Hippocampal formation (tissue), 2 donors: ENCODE results near the gene NOTCH2.

Source experiments
- DNase-seq, 2 donors: peaks; one replicate each; lab custom pipeline; 2025; lab: John Stamatoyannopoulos, UW

Gene NOTCH2

DNA sequence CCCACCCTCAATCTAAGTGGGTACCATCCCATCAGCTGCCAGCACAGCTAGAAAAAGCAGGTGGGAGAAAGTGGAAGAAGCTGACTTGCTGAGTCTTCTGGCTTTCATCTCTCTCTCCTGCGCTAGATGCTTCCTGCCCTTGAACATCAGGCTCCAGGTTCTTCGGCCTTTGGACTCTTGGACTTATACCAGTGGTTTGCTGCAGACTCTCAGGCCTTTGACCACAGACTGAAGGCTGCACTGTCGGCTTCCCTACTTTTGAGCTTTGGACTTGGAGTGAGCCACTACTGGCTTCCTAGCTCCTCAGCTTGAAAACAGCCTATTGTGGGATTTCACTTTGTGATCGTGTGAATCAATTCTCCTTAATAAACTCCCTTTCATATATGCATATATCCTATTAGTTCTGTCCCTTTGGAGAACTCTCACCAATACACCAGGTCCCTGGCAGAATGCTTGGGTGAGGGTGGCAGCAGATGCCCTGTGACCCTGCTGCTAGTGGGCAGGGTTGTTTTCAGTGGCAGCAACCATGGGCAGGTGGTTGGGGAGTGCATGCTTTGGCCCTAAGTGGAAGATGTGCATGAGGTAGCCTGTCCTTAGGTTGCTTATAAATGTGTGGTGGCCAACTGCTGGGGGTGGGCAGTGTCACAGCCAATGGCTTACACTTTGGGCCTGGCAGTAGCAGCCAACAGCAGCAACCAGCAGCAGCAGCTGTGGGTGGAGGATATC, 162.4 kb downstream of the NOTCH2 start:
- DNase-seq, result no peak

DNA sequence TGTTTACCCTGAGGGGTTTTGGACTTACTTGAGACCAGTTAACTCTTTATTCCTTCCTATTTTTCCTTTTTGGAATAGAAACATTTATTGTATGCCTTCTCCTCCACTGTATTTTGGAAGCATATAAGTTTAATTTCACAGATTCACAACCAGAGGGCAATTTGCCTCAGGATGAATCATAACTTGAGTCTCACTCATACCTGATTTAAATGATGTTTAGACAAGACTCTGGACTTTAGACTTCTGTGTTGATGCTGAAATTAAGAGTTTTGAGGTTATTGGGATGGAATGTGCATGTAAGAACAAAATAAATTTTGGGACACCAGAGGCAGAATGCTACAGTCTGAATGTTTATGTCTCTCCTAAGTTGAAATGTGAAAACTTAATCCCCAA, 166.0 kb downstream of the NOTCH2 start:
- no peak for DNase-seq

DNA sequence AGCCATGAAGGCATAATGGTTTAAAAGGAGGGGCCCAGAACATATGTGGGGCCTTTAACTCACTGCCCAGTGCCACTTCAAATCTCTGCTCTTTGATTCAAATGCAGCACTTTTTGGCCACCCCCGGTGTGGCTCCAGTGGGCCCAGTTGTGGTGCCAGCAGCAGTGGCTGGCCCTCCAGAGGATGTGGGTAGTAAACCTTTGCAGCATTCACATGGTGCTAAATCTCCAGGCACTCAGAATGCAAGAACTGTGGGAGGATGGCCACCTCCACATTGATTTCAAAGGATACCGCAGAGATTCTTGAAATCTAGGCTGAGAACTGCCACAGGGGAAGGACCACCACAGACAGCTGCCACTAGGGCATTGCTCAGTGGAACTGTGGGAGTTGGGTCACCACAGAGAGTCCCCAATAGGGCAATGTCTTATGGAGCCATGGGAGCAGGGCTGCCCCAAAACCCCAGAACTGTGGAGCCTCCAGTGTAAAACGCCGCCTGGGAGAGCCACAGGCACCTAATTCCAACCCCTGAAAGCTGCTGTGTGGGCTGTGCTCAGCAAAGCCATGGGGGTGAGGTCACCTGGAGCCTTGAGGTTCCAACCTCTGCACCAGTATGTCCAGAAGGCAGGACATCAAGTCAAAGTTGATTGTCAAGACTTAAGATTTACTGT, 166.6 kb downstream of the NOTCH2 start:
- DNase-seq, result no peak

DNA sequence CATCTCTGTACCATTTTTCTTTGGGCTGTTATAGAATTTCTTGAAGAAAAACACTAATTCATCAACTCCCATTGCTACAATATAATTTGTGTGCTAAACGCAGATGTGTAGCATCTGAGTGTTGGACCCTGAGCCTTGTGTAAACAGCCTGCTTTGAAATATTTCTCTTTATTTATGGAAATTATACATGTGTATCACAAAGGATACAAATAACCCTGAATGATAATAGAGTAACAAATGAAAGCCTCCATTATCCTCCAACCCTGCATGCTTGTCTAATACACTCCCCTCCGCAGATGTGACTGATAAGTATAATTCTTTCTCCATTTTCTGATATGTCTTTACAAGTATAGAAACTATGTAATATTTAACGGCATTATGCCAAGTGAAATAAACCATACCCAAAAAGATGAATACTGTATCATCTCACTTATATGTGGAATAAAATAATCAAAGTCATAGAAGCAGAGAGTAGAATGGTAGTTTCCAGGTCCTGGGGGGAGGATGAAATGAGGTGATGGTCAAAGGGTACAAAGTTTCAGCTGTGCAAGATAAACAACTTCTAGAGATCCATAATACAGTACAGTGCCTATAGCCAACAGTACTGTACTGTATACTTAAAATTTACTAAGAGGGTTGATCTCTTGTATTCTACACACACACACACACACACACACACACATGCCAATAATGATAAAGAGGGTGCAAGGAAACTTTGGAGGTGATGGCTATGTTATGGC, 170.3 kb downstream of the NOTCH2 start:
- no peak for DNase-seq

DNA sequence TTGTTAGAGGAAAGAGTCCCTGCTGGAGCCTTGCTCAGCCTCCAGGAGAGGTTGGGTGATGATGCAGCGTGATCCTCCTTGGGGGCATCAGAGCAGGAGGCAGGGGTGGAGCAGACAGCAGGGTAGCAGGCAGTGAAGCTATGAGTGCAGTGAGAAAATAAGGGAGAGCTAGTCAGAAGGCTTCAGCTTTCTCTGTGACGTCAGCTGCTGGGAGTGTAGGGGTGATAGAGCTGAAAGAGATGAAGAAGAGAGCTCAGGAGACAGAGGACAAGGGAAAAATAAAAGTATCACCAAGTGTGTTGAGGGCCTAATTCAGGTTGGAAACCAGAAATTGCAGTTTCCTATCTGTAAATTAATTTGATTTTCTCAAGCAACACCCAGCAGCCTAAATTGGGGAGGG, 170.9 kb downstream of the NOTCH2 start:
- no peak for DNase-seq

DNA sequence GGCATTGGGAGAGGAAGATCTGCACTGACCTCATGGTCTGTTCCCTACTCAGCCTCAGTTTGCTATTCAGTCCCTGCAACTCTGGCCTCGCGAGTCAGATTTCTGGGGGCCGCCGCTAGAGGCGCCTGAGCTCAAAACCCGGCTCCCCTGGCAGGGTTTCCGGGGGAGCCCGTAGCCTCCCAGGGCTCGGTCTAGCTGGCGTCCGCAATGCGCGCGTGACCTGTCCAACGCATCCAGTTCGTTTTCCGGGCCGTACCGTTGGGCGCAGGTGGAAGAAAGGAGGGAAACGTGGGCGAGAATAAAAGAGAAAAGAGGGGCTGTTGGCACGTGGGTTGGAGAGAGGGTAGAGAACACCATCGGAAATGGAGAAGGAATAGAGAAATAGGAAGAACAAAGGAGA, 173.2 kb downstream of the NOTCH2 start, which contains the start of gene ADAM30:
Gene ADAM30 (minus strand): TSS at position 213 of the 400 bp plus-strand sequence. CDS start 179 bp downstream, at position 34.
- DNase-seq, result no peak

DNA sequence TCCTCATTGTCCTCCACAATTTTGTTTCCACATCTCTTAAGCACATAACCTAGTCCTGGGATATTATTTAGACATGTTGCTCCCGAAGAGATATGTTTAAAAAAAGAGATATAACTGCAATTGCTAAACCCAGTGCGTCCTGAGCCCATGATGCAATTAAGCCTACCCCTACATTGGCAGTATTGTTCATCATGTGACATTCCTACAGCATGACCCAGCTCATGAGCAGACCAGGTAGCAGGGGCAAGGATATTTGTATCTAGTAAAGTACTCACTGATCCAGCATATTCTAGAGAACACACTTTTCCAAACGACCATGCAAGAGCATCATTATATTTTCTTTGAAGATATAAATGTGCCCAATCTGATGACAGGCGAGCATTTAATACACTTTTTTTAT, 174.4 kb downstream of the NOTCH2 start:
- no peak for DNase-seq

DNA sequence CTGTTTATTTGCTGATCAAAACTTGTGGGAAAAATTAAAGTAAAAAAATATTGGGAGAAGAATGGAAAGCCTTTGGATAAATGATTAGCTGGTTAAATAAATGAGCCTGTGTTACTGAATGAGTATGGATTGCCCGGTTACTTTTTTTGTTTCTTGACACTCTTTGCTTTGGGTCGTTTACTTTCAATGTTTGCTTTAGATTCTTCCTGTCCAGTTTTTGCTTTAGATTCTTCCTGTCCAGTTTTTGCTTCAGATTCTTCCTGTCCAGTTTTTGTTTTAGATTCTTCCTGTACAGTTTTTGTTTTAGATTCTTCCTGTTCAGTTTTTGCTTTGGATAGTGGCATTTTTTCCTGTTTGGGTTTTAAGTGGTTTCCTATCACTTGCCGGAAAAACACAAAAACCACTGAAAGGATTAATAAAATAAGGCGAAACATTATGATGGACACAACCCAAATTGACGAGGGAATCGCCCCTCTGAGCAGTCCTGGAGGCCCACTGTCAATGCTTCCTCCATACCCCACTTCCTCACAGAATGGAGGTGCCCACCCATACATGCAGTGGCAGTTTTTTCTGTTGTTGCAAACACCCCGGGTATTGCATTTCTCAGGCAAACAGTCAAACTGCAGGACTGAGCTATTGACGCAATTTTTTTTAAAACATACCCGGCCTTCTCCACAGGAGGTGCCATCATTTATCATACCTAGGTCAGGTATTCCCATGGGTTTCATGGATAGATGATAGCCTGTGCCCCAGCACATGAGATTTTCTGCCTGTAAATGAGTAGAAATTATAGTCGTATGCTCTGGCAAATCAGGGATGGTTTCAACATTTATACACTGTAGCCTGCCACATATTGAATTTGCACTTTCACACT, 175.4 kb downstream of the NOTCH2 start:
- no peak for DNase-seq

DNA sequence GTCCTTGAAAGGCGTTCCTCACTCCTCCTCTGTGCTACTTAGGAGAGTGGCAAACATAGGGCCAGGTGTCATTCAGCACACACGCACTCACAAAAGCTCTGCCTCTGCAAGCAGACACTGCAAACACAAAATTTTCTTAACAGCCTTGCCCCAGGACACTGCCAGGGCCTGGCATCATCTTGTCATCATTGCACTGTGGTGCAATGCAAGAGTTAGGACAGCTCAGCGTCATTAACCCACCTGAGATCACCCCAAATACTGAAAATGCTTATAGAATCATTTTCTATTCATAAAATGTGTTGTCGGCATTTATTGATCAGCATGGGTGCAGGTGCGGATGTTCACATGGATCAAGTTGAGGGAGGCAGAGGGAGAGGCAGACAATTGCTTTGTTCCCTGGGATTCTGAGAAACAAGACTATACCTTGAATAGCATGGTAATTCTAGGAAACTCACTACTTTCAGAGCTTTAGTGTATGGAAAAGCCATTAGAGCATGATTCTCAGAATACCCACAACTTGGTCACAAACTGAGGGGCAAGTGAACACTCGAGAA, 176.1 kb downstream of the NOTCH2 start:
- DNase-seq, result no peak

DNA sequence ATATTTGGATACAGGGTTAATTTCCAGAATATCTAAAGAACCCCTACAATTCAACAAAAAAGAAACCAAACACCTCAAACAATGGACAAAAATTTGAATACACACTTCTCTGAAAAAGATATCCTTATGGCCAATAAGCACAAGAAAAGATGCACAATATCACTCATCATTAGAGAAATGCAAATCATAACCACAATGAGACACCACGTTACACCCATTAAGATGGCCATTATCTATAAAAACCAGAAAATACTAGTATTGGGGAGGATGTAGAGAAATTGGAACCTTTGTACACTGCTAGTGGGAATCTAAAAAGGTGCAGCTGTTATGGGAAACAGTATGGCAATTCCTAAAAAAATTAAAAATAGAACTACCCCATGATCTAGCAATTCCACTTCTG, 178.1 kb downstream of the NOTCH2 start:
- DNase-seq, result no peak

DNA sequence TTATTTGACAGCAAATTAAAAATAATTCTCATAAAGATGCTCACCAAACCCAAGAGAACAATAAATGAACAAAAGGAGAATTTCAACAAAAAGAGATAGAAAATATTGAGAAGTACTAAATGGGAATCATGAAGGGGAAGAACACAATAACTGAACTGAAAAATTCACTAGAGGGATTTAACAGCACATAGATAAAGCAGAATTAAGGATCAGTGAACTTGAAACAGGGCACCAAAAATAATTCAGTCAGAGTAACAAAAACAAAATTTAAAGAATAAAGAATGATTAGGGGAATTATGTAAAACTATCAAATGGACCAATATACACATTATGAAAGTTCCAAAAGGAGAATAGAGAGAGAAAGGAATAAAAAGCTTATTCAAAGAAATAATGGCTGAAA, 181.0 kb downstream of the NOTCH2 start:
- no peak for DNase-seq

DNA sequence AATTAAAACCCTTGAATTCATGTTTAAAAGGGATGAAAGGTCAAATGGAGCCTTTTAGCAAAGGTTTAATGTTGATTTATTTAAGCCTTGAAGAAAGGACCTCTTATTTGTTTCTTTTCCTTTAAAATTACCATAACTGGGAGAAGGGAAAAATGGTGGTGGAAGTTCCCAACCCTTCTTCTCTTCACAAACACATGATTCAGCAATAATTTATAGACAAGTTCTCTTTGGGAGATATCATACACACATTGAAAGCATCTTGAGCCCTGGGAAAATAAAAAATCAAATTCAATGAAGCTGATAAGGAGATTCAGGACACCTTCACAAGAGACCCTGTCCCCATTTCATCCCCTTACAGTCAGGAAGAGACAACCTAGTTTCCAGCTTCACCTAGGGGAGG, 182.0 kb downstream of the NOTCH2 start:
- no peak for DNase-seq

DNA sequence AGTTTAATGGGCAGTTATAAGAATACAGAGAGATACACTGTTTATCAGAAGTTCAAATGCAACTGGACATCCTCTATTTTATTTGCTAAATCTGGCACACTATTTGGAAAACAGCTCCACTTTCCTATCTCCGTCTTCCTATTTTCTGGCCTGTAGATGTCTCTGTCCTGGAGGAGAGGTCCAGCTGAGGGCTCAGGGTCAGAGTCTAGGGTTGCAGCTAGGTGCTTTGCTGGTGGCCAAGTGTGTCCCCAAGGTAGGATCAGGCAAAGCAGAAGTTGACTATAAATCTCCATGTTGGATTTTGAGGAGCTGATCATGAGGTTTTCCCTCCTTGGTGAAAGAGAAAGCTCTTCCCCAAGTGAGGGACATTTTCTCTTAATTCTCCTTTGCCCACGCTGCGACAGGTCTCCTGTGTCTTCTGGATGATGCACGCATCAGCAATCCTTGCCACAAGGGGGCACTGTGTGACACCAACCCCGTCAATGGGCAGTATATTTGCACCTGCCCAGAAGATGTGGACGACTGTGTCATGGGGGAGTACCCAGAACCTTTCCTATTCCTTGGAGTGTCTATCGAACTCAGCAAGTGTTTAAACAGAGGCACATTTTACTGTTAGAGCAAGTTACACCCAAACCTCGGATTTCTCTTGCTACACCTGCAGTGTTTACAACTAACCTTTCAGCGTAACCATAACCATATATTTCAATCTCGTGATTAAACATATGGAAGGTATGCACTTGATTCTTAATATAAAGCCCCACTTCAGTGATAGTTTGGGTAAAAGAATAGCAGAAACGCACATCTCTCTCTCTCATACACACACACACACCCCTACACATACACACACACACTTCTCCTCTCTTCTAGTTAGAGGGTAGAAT, 183.3 kb downstream of the NOTCH2 start:
- DNase-seq, result no peak

DNA sequence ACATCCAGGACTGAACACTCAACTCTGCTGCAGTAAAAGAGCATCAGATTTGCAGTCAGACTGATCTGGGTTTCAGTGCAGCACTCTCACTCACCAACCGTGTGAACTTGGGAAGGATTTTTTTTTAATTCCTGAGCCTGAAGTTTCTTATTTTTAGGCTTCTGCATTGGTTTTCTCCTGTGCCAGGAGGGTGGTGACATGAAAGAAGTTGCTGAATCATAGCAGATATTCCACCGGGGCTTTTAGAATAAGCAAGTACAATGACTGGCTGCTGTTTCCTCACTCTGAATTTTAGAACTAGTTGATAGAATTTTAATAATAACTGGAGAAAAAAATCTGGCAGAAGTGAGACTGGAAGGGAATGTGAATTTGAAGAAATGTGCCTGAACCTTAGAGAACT, 184.8 kb downstream of the NOTCH2 start:
- no peak for DNase-seq

DNA sequence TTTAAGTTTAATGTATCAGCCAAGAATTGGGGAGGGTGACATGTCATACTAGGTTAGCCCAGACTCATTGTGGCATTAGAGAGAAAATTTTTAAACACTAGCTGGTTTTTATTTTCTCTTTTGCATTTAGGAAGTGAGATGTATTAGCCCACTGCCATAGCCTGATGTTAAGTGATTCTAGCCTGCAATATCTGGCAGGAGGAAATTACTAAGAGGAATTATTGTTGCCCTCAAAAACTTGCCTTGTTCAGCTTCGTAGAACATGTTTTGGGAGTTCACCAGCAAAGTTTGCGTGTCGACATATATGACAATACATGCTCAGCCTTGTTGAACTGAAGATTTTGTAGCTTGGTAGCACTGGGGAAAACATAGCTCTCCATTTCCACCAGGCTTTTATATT, 185.6 kb downstream of the NOTCH2 start:
- DNase-seq, result no peak

DNA sequence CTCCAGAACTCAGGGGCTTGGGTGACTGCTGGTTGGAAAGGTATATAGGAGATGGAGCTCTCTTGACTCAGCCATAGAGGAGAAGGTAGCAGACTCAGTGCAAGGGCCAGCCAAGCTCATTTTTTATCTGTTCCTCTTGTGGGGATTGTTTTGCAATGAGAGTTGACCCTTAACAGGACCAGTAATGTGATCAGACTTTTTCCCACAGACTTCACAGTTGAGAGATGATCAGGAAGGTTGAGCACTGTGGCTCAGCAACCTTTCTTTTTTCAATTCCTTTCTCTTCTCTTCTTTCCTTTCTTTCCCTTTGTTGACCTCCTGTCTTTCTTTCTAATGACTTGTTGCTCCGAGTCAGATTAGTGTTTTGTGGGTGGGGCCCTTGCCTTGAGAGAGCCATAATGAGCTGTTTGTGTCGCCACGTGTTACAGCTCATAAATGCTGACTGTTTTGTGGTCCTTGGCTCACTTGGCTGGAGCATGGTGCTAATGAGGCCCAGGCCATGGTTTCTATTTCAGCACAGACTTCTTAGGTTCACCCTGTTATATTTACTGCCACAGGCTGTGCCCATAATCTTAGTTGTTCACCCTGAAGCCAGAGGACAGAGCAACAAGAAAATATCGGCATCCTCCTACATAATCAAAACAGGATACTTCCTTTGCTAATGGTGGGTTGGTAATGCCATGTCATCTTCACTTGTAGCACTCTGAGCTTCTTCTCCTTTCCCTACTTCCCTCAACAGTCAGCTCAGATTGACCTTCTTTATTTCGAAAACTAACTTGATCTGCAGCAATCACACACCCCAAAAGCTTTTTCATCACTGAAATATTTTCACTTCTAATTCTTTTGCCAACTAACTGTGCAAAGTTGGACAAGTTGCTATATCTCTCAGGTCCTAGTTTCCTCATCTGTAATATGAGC, 187.1 kb downstream of the NOTCH2 start:
- no peak for DNase-seq

DNA sequence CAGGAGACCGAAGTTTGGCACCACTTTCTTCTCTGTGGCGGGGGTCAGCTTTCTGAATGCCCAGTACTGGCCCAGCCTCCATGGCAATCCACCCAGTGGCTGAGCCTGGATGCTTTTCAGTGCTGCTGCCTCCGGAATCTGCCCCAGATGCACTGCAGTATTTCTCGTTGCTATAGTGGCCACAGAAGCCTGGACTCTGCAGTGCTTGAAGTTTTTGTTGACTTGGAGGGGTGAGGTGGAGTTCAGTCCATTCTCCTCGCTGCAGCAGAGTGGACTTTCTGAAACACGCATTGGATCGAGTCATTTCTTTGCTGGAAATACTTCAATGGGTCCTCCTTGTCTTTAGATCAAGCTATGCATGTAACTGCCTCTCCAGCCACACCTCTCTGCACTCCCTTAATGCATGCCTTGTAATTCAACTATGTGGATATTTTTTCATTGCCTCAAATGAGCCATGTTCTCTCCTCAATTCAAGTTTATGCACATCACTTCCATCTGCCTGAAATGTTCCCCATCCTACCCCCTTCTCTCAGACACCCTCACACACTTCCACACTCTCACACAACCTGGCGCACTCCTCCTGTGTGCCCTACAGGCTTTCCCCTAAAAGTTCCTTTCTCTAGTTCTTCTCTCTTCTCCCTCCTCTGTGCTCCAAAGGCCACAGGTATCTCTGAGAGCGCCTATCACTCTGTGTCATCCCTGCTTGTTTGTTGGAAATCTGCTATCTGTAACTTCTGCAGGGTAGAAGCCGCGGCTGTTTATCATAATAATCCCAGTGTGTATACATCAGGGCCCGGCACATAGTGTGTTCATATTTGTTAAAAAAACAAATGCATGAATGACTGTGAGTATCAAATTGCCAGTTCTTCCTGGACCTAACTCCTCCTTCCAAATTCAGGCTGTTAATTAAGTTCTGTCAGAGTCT, 189.7 kb downstream of the NOTCH2 start:
- DNase-seq, result no peak

DNA sequence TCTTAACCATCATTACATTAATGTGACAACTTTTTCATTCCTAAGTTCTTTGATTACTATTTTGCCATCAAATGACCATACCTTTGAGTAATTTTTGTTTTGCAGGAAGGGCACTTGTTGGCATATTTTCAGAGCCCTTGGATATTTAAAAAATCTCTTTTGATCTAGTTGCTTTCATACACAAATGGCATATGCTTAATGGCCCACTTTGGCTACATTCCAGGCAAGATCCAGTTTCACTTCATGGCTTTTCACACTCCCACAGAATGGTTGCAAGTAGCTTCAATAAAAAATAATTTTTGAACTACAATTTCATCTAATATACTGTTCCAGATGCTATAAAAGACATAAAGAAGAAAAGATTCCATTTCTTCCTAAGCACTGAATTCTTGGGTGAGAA, 191.3 kb downstream of the NOTCH2 start:
- DNase-seq, result no peak

DNA sequence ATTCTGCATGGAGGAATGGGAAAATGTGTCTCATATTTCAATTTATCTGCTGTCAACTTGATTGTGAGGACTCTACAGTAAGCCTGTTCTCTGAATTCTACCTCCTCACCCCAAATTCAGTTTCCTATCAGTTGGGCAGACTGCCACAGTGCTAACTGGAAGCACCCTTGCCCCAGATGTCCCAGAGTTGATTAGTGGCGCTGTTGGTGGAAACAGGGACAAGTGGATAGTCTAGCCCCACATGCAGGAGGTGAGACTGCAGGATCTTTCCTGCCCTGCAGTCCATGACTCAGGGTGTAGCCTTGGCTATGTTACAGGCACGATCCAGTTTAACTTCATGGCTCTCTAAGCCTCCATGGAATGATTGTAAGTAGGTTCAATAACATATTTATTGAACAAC, 195.3 kb downstream of the NOTCH2 start:
- no peak for DNase-seq
